LNCAP (cell line): ENCODE results near the gene HPS4.

Experiments used
- CTCF ChIP-seq: fragments of 450-650 bp; IDR thresholded peaks from 2 replicates; pipeline ENCODE4 v1.5.1; 2017; ENCODE audit warnings: mild to moderate bottlenecking

The HPS4 gene

GRCh38 chr22:26522012-26522411, 38.4 kb upstream of the HPS4 start:
- no peak for TF ChIP-seq CTCF

GRCh38 chr22:26517429-26517828, 33.8 kb upstream of the HPS4 start:
- no peak for TF ChIP-seq CTCF

GRCh38 chr22:26516503-26516902, 32.9 kb upstream of the HPS4 start:
- no peak for TF ChIP-seq CTCF

- TF ChIP-seq CTCF: no peak
These were observed 32.3 kb upstream of the HPS4 start for GRCh38 chr22:26515931-26516330.

- TF ChIP-seq CTCF: no peak
These were observed 31.0 kb upstream of the HPS4 start for GRCh38 chr22:26514419-26515161.

GRCh38 chr22:26513838-26514237, 30.3 kb upstream of the HPS4 start:
- TF ChIP-seq CTCF: no peak

- no peak for TF ChIP-seq CTCF
These were observed 28.7 kb upstream of the HPS4 start, which contains the start of gene TFIP11 for GRCh38 chr22:26512149-26512793. Gene TFIP11 (minus strand): TSS chr22:26512473. CDS start chr22:26510272, 2,201 bp downstream.
